Inferior parietal cortex (tissue), 1 donor: ENCODE data around the gene MAPK7.

Experiments used
- DNase-seq: peaks from one replicate; pipeline ENCODE4 v3.0.0-alpha.2; 2016; ENCODE audit errors: extremely low spot score

The MAPK7 gene

GRCh38 chr17:19380481-19381301 lies 2.4 kb downstream of the MAPK7 start:
- no peak for DNase-seq

GRCh38 chr17:19381361-19381740 lies 3.1 kb downstream of the MAPK7 start:
- no peak for DNase-seq

GRCh38 chr17:19381741-19382444 lies 3.6 kb downstream of the MAPK7 start:
- DNase-seq: no peak

- no peak for DNase-seq
Measured at GRCh38 chr17:19382531-19383444, 4.5 kb downstream of the MAPK7 start.

- DNase-seq: no peak
Measured at GRCh38 chr17:19383681-19384470, 5.6 kb downstream of the MAPK7 start.

- DNase-seq: peak; percentile 83
Measured at GRCh38 chr17:19384723-19385391, 6.6 kb downstream of the MAPK7 start.

GRCh38 chr17:19385521-19385983 lies 7.3 kb downstream of the MAPK7 start:
- DNase-seq: no peak

GRCh38 chr17:19386051-19386929 lies 8.0 kb downstream of the MAPK7 start:
- DNase-seq: no peak

GRCh38 chr17:19386974-19387920 lies 8.9 kb downstream of the MAPK7 start, which contains the start of gene MFAP4:
Gene MFAP4 (minus strand): TSS chr17:19387190. CDS start chr17:19387155, 35 bp downstream.
- DNase-seq: no peak

GRCh38 chr17:19387921-19388521 lies 9.7 kb downstream of the MAPK7 start:
- DNase-seq: no peak

- no peak for DNase-seq
Measured at GRCh38 chr17:19388791-19389785, 10.8 kb downstream of the MAPK7 start.

GRCh38 chr17:19390951-19391350 lies 12.7 kb downstream of the MAPK7 start:
- DNase-seq: no peak

GRCh38 chr17:19391432-19391831 lies 13.1 kb downstream of the MAPK7 start:
- DNase-seq: no peak

- no peak for DNase-seq
Measured at GRCh38 chr17:19392303-19392702, 14.0 kb downstream of the MAPK7 start.

- no peak for DNase-seq
Measured at GRCh38 chr17:19397556-19398041, 19.3 kb downstream of the MAPK7 start.
